GM12891 (cell line): ENCODE measurements around the gene ATPAF2.

Experiments used
- POLR2A ChIP-seq: IDR thresholded peaks from 2 replicates; pipeline ENCODE4 v1.6.1; 2011; ENCODE audit warnings: low read depth, low read length, control low read depth
- POLR2AphosphoS5 ChIP-seq: IDR thresholded peaks from 2 replicates; pipeline ENCODE4 v1.6.1; 2011; ENCODE audit warnings: low read depth, low read length, control low read depth
- TAF1 ChIP-seq: IDR thresholded peaks from 2 replicates; pipeline ENCODE4 v1.6.1; 2011; ENCODE audit warnings: low read depth, low read length, control low read depth

- no peak for TF ChIP-seq POLR2A
- no peak for TF ChIP-seq POLR2AphosphoS5
- no peak for TF ChIP-seq TAF1
These were observed 30.1 kb upstream of the ATPAF2 start for GRCh38 chr17:18069101-18069500.
